ENCODE results near the gene CFAP47. TPM values are rescaled to one million over a fixed set of nuclear protein-coding genes. Genes with fewer than 3 reads are reported as not detected.

The CFAP47 gene
- total and polyA plus RNA-seq, 2 of the 8 experiments (the other 6 are each of a cell fraction or from before 2014, with no cell fraction given) = 0.04 TPM; not detected in 1

GRCh38 chrX:36357855-36358254 lies 438.3 kb downstream of the CFAP47 start:
- Histone ChIP-seq H3K36me3 (ENCODE audit: control insufficient read depth in 2 of 4, insufficient read depth in 4 of 4, low read length in 3 of 4) (no peaks in the 10 kb centered on the region), H3K79me2 (ENCODE audit: control insufficient read depth in 1 of 2, insufficient read depth in 2 of 2, low read length in 2 of 2) (no peaks in the 10 kb centered on the region), H2BK120ac (replicated peaks; ENCODE audit: low read depth, low read length) (no peak overlapping the region), H3K9ac (replicated peaks in 1 of 4; ENCODE audit: extremely low read depth in 1 of 4, low read depth in 3 of 4, low read length in 3 of 4) (no peak overlapping the region), H3K4ac (replicated peaks; ENCODE audit: insufficient read length, low read depth, low read length) (no peak overlapping the region), H2AFZ (ENCODE audit: low read length) (no peak overlapping the region), H3K23me2 (ENCODE audit: low read depth, low read length) (no peaks in the 10 kb centered on the region), H3K4me1 (replicated peaks in 1 of 4; ENCODE audit: control insufficient read depth in 3 of 4, insufficient read depth in 4 of 4, low read length in 3 of 4) (no peaks in the 10 kb centered on the region), H3K79me1 (ENCODE audit: low read depth, low read length) (no peaks in the 10 kb centered on the region), H3K56ac (replicated peaks; ENCODE audit: insufficient read length, low read depth, low read length) (no peak overlapping the region), H3K4me2 (ENCODE audit: insufficient read depth in 1 of 2, low read depth in 2 of 2, low read length in 2 of 2) (no peak overlapping the region), H2AK5ac (ENCODE audit: low read depth, low read length) (no peak overlapping the region), H2BK5ac (ENCODE audit: low read depth, low read length) (no peak overlapping the region), H4K91ac (replicated peaks; ENCODE audit: insufficient read length, low read length) (no peak overlapping the region), H3K14ac (ENCODE audit: insufficient read length) (no peak overlapping the region), H3K18ac (ENCODE audit: extremely low read depth, low read length) (no peak overlapping the region), H2BK20ac (ENCODE audit: low read length) (no peak overlapping the region), H3K4me3 (ENCODE audit: extremely low read depth in 1 of 4, insufficient read depth in 2 of 4, low read depth in 3 of 4, low read length in 4 of 4) (no peak overlapping the region), H4K5ac (ENCODE audit: insufficient read length, low read depth, low read length) (no peak overlapping the region), H3K23ac (ENCODE audit: insufficient read length) (no peak overlapping the region), H3K27ac (ENCODE audit: low read depth, low read length) (no peak overlapping the region), H2BK15ac (ENCODE audit: low read length) (no peak overlapping the region), H4K8ac (ENCODE audit: extremely low read depth, insufficient read depth, low read length) (no peak overlapping the region), H3K27me3 (replicated peaks in 1 of 4; ENCODE audit: control insufficient read depth in 3 of 4, extremely low read depth in 1 of 4, insufficient read depth in 3 of 4, low read length in 3 of 4) (no peaks in the 10 kb centered on the region), H3K9me3 (ENCODE audit: insufficient read depth in 2 of 2, low read depth in 1 of 2, low read length in 1 of 2) (no peaks in the 10 kb centered on the region), H4K20me1 (replicated peaks in 1 of 2; ENCODE audit: control insufficient read depth in 1 of 2, insufficient read depth in 2 of 2, low read length in 2 of 2) (no peaks in the 10 kb centered on the region), H2BK12ac (ENCODE audit: low read depth, low read length) (no peak overlapping the region)
- ChIA-PET CTCF (ENCODE audit: partially characterized antibody) (no interaction called here), POLR2A (ENCODE audit: partially characterized antibody) (no interaction called here)
- DNase-seq (ENCODE audit: low read depth in 1 of 2, low spot score in 2 of 2) (no peak), FAIRE-seq (no peak)
- 100% methylated on average over 1 of the region's 1 CpG; no CpG with 5 or more reads in 1 of the 2 experiments for WGBS, 2 experiments (ENCODE audit: extremely low coverage in 1 of 2, insufficient coverage in 1 of 2, insufficient read length in 1 of 2, insufficient replicate concordance in 2 of 2, low coverage in 1 of 2, low lambda C conversion rate in 2 of 2, missing lambda C conversion rate in 1 of 2)
- TF ChIP-seq KDM5A (IDR thresholded peaks at IDR 0.05; ENCODE audit: low read length) (no peak), POU5F1 (IDR thresholded peaks at IDR 0.05; ENCODE audit: low read depth, low read length) (no peak), CBX5 (IDR thresholded peaks at IDR 0.05; ENCODE audit: low read depth, low read length) (no peak), SRF (IDR thresholded peaks at IDR 0.05; ENCODE audit: low read depth, low read length) (no peak), SAP30 (IDR thresholded peaks at IDR 0.05; ENCODE audit: insufficient read depth, insufficient replicate concordance, low read length) (no peak), POLR2A (IDR thresholded peaks at IDR 0.05; ENCODE audit: control extremely low read depth in 1 of 2, low read depth in 2 of 2, low read length in 2 of 2) (no peak), TAF7 (optimal IDR thresholded peaks at IDR 0.05; ENCODE audit: borderline replicate concordance, low read depth, low read length) (no peak), SIRT6 (IDR thresholded peaks at IDR 0.05; ENCODE audit: low read length) (no peak), PHF8 (conservative IDR thresholded peaks at IDR 0.05; ENCODE audit: low read depth, low read length) (no peak), EP300 (IDR thresholded peaks at IDR 0.05; ENCODE audit: borderline replicate concordance in 1 of 2, low read depth in 2 of 2, low read length in 2 of 2) (no peak), ASH2L (IDR thresholded peaks at IDR 0.05; ENCODE audit: low read length) (no peak), NANOG (IDR thresholded peaks at IDR 0.05; ENCODE audit: insufficient read depth, low read depth, low read length, poor library complexity, severe bottlenecking) (no peak), TCF12 (IDR thresholded peaks at IDR 0.05; ENCODE audit: low read depth, low read length) (no peak)

Measured in H1 (cell line).